Type B pancreatic cell (in vitro differentiated cells): ENCODE data around the gene CHMP1A. TPM values are rescaled to one million over a fixed set of nuclear protein-coding genes. Genes with fewer than 3 reads are reported as not detected.
"Not testable (repeated sequence)": the region's sequence is repeated elsewhere in the genome, so short reads cannot be mapped to it uniquely, and the experiment has no call there.

Experiments
- DNase-seq: peaks from one replicate; pipeline ENCODE4 v3.0.0; 2021; ENCODE audit warnings: mixed read lengths; ENCODE audit not compliant: unreplicated experiment; ENCODE audit errors: extremely low spot score
- H3K27ac Mint-ChIP-seq: 2 replicates; pipeline ENCODE4 v1.8.0; 2021; ENCODE audit warnings: mild to moderate bottlenecking, mixed read lengths
- H3K27me3 Mint-ChIP-seq: 2 replicates; pipeline ENCODE4 v1.8.0; 2021; ENCODE audit warnings: mixed read lengths
- H3K36me3 Mint-ChIP-seq: 2 replicates; pipeline ENCODE4 v1.8.0; 2021; ENCODE audit warnings: mixed read lengths
- H3K4me1 Mint-ChIP-seq: one replicate; pipeline ENCODE4 v1.8.0; 2021; ENCODE audit warnings: mixed read lengths; ENCODE audit not compliant: unreplicated experiment
- H3K4me3 Mint-ChIP-seq: 2 replicates; pipeline ENCODE4 v1.8.0; 2021; ENCODE audit warnings: mild to moderate bottlenecking, mixed read lengths
- H3K9me3 Mint-ChIP-seq: 2 replicates; pipeline ENCODE4 v1.8.0; 2021; ENCODE audit warnings: mixed read lengths
- CTCF ChIP-seq: fragments of 200-600 bp; sonication (generic); conservative IDR thresholded peaks from 2 replicates; pipeline ENCODE4 v1.5.0; 2021; ENCODE audit warnings: antibody characterized with exemption, mild to moderate bottlenecking
- total RNA-seq: library from RNA; stranded (reverse); gene quantifications from 2 replicates; pipeline ENCODE4 v1.2.1, GENCODE V29; 2021; ENCODE audit warnings: low replicate concordance

Gene CHMP1A
- total RNA-seq, 1 donor from 2014 or later, result 93.4 TPM

- TF ChIP-seq CTCF, result no peak
- Mint-ChIP-seq H3K27ac (no peak overlapping the region), H3K36me3 (peaks cover 5% of the 10 kb centered on the region), H3K27me3 (no peaks in the 10 kb centered on the region), H3K9me3 (no peaks in the 10 kb centered on the region), H3K4me3 (no peak overlapping the region), H3K4me1 (peaks cover 9% of the 10 kb centered on the region)
- DNase-seq, result no peak
Observed at GRCh38 chr16:89696670-89697128, 39.2 kb upstream of the CHMP1A start.

- Mint-ChIP-seq H3K36me3 (peaks cover 5% of the 10 kb centered on the region), H3K4me3 (no peak overlapping the region), H3K9me3 (no peaks in the 10 kb centered on the region), H3K4me1 (peaks cover 9% of the 10 kb centered on the region), H3K27ac (no peak overlapping the region), H3K27me3 (no peaks in the 10 kb centered on the region)
- TF ChIP-seq CTCF, result no peak
- no peak for DNase-seq
Observed at GRCh38 chr16:89695875-89696669, 38.6 kb upstream of the CHMP1A start.

GRCh38 chr16:89695086-89695874 is 37.8 kb upstream of the CHMP1A start:
- Mint-ChIP-seq H3K27ac (no peak overlapping the region), H3K27me3 (no peaks in the 10 kb centered on the region), H3K9me3 (no peaks in the 10 kb centered on the region), H3K4me1 (peaks cover 9% of the 10 kb centered on the region), H3K36me3 (peaks cover 5% of the 10 kb centered on the region), H3K4me3 (no peak overlapping the region)
- DNase-seq, result no peak
- TF ChIP-seq CTCF, result no peak

GRCh38 chr16:89694784-89695085 is 37.2 kb upstream of the CHMP1A start:
- H3K27ac Mint-ChIP-seq, DNase-seq, H3K27me3 Mint-ChIP-seq, H3K4me3 Mint-ChIP-seq, H3K9me3 Mint-ChIP-seq, H3K4me1 Mint-ChIP-seq, H3K36me3 Mint-ChIP-seq: not testable (repeated sequence)

- TF ChIP-seq CTCF, result no peak
- Mint-ChIP-seq H3K27me3 (no peaks in the 10 kb centered on the region), H3K4me1 (peaks cover 3% of the 10 kb centered on the region), H3K36me3 (peaks cover 3% of the 10 kb centered on the region), H3K4me3 (no peak overlapping the region), H3K27ac (no peak overlapping the region), H3K9me3 (no peaks in the 10 kb centered on the region)
- DNase-seq, result no peak
Observed at GRCh38 chr16:89693931-89694783, 36.6 kb upstream of the CHMP1A start.
